Memory B cell (primary cell): Measurements from ENCODE around the gene HRG.
"Not testable (repeated sequence)": the region's sequence is repeated elsewhere in the genome, so short reads cannot be mapped to it uniquely, and the experiment has no call there.

Experiments
- ATAC-seq: fragments of 150-1000 bp; cut with Tn5 transposase; 2 replicates; pipeline ENCODE4 v1.10.0; 2021; ENCODE audit warnings: low read depth, mild to moderate bottlenecking, moderate library complexity
- DNase-seq, 2 donors: peaks; one replicate each; pipeline ENCODE4 v3.0.0; 2022; ENCODE audit warnings: low spot score in 2 of 2
- H3K27ac Mint-ChIP-seq: one replicate; pipeline ENCODE4 v1.8.0; 2022; ENCODE audit warnings: mild to moderate bottlenecking, moderate library complexity, mixed read lengths
- H3K27me3 Mint-ChIP-seq: one replicate; pipeline ENCODE4 v1.8.0; 2022; ENCODE audit warnings: mixed read lengths
- H3K36me3 Mint-ChIP-seq: one replicate; pipeline ENCODE4 v1.8.0; 2022; ENCODE audit warnings: mild to moderate bottlenecking, mixed read lengths
- H3K4me1 Mint-ChIP-seq: one replicate; pipeline ENCODE4 v1.8.0; 2022; ENCODE audit warnings: mixed read lengths
- H3K4me3 Mint-ChIP-seq: one replicate; pipeline ENCODE4 v1.8.0; 2022; ENCODE audit warnings: mild to moderate bottlenecking, moderate library complexity, mixed read lengths
- H3K9me3 Mint-ChIP-seq: one replicate; pipeline ENCODE4 v1.8.0; 2022; ENCODE audit warnings: mixed read lengths

HRG gene

GRCh38 chr3:186627852-186628414 is 37.9 kb upstream of the HRG start:
- Mint-ChIP-seq H3K27me3 (peaks cover 4% of the 10 kb centered on the region), H3K4me1 (no peaks in the 10 kb centered on the region), H3K36me3 (peaks cover 2% of the 10 kb centered on the region), H3K4me3 (no peak overlapping the region), H3K9me3 (no peaks in the 10 kb centered on the region), H3K27ac (no peak overlapping the region)
- no peak for DNase-seq
- ATAC-seq: no peak

GRCh38 chr3:186628756-186629155 is 37.1 kb upstream of the HRG start:
- Mint-ChIP-seq H3K9me3 (no peaks in the 10 kb centered on the region), H3K4me1 (no peaks in the 10 kb centered on the region), H3K4me3 (no peak overlapping the region), H3K36me3 (peaks cover 2% of the 10 kb centered on the region), H3K27me3 (peaks cover 4% of the 10 kb centered on the region), H3K27ac (no peak overlapping the region)
- ATAC-seq (no peak), DNase-seq (no peak)

- Mint-ChIP-seq H3K27ac (no peak overlapping the region), H3K27me3 (peaks cover 4% of the 10 kb centered on the region), H3K4me1 (no peaks in the 10 kb centered on the region), H3K4me3 (no peak overlapping the region), H3K36me3 (peaks cover 2% of the 10 kb centered on the region), H3K9me3 (no peaks in the 10 kb centered on the region)
- DNase-seq (no peak), ATAC-seq (no peak)
These were observed 34.7 kb upstream of the HRG start for GRCh38 chr3:186630950-186631641.

DNA sequence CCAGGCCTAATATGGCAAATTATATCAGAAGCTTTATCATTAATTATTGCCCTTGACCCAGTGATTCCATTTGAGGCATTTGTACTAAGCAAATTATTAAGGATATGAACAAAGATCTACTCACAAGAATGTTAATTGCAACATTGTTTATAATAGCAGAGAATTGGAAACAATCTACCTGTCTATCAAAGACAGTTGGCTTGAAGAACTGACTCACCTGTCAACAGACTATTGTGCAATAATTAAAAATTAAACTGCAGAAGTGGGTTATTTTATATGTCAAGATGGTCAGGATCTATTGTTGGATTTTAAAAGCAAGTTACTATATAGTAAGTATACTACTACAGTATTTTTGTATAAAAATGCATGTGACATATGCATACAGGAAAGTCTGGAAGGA is 32.3 kb upstream of the HRG start:
- DNase-seq (no peak), ATAC-seq (no peak)
- Mint-ChIP-seq H3K36me3 (peaks cover 2% of the 10 kb centered on the region), H3K27me3 (peaks cover 4% of the 10 kb centered on the region), H3K9me3 (no peaks in the 10 kb centered on the region), H3K4me1 (no peaks in the 10 kb centered on the region), H3K4me3 (no peak overlapping the region), H3K27ac (no peak overlapping the region)

DNA sequence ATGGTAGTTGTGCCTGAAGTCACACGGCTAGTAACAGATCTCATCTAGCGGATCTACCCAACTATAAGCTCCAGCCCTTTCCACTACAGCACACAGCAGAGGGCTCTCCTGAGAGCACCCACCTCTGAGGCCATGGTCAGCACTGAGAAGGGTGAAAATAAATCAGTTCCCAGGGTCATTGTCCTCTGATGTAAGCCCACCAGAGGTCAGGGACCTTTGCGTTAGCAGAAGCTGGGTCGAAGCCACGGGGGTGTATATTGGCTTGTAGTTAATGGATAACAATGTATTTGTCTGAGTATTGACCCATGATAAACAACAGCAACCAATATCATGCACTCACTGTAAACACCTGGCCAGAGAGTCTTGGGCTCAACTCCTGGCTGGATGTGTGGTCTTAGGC is 31.6 kb upstream of the HRG start:
- H3K27ac Mint-ChIP-seq, DNase-seq, H3K4me3 Mint-ChIP-seq, H3K27me3 Mint-ChIP-seq, H3K36me3 Mint-ChIP-seq, ATAC-seq, H3K4me1 Mint-ChIP-seq, H3K9me3 Mint-ChIP-seq: not testable (repeated sequence)

GRCh38 chr3:186635532-186635931 is 30.3 kb upstream of the HRG start:
- DNase-seq: no peak
- Mint-ChIP-seq H3K9me3 (no peaks in the 10 kb centered on the region), H3K36me3 (peaks cover 2% of the 10 kb centered on the region), H3K4me1 (no peaks in the 10 kb centered on the region), H3K27me3 (peaks cover 7% of the 10 kb centered on the region), H3K27ac (no peak overlapping the region), H3K4me3 (no peak overlapping the region)
- no peak for ATAC-seq

DNA sequence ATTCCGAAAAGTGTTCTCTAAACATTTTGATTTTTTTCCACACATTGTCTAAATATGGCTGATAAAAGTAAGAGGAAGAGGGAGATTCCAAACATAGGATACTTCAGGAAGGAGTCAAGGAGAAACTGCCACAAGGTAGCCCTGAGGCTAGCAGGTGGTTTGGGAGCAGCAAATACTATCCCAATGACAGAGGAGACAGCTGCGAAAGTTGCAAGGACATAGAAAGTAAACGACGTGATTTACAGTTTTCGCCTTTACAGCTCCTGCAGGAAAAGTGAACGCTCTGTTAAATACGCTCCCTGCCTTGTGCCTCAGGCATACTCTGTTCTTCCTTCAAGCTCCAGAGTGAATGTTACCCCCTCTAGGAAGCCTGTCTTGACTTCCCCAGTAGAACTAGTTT is 29.3 kb upstream of the HRG start:
- DNase-seq (no peak), ATAC-seq (no peak)
- no peaks in the 10 kb centered on the region for H3K4me1 Mint-ChIP-seq
- peaks cover 3% of the 10 kb centered on the region for H3K27me3 Mint-ChIP-seq
- no peaks in the 10 kb centered on the region for H3K9me3 Mint-ChIP-seq
- H3K36me3 Mint-ChIP-seq: no peaks in the 10 kb centered on the region
- no peak overlapping the region for H3K27ac Mint-ChIP-seq
- H3K4me3 Mint-ChIP-seq: no peak overlapping the region

DNA sequence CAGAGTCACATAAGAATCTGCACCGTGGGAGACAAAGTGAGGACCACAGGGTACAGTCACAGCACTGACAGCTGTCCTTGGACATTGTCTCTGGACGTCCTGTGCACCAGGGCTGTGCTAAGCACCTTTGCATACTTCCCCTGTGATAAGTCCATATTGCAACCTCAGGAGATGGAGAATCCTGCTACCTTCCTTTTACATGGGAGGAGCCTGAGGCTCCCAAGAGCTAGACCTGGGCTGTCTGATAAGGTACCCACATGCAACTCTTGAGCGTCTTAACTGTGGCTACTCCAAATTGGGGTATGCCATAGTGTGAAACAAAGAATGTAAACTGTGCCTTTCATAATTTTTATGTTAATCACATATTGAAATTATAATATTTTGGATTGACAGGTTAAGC is 28.1 kb upstream of the HRG start:
- ATAC-seq (no peak), DNase-seq (no peak)
- Mint-ChIP-seq H3K27ac (no peak overlapping the region), H3K9me3 (no peaks in the 10 kb centered on the region), H3K4me1 (peaks cover 4% of the 10 kb centered on the region), H3K4me3 (no peak overlapping the region), H3K36me3 (no peaks in the 10 kb centered on the region), H3K27me3 (peaks cover 3% of the 10 kb centered on the region)

DNA sequence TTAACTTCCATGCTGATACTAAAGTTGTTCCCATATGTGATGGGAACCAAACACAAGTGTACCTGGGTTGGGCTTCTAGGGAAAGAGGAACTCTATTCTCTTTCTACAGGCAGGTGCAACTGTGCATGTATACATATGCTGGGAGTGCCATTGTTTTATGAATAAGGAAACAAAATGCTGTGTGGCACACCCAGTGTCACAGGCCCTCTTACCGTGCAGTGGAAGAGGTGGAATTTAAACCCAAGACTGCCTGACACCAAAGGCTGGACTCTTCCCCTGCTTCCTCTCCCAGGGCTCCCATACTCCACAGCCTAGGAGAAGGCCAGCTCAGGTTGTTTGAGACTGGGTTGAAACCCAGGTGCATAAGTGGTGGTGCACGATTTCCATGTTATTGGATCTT is 27.6 kb upstream of the HRG start:
- no peak overlapping the region for H3K27ac Mint-ChIP-seq
- no peaks in the 10 kb centered on the region for H3K36me3 Mint-ChIP-seq
- no peak for ATAC-seq
- H3K4me1 Mint-ChIP-seq: peaks cover 6% of the 10 kb centered on the region
- no peak overlapping the region for H3K4me3 Mint-ChIP-seq
- H3K27me3 Mint-ChIP-seq: peaks cover 5% of the 10 kb centered on the region
- no peak for DNase-seq
- H3K9me3 Mint-ChIP-seq: no peaks in the 10 kb centered on the region

GRCh38 chr3:186639778-186640472 is 25.9 kb upstream of the HRG start, which contains the start of gene FETUB:
Gene FETUB, plus strand, starts transcription at chr3:186640399. Its CDS starts 62 bp downstream, at chr3:186640461.
- Mint-ChIP-seq H3K27me3 (peaks cover 5% of the 10 kb centered on the region), H3K4me1 (peaks cover 9% of the 10 kb centered on the region), H3K9me3 (no peaks in the 10 kb centered on the region), H3K36me3 (no peaks in the 10 kb centered on the region), H3K4me3 (no peak within 1 kb of the TSS), H3K27ac (no peak within 1 kb of the TSS)
- ATAC-seq (no peak), DNase-seq (no peak)

DNA sequence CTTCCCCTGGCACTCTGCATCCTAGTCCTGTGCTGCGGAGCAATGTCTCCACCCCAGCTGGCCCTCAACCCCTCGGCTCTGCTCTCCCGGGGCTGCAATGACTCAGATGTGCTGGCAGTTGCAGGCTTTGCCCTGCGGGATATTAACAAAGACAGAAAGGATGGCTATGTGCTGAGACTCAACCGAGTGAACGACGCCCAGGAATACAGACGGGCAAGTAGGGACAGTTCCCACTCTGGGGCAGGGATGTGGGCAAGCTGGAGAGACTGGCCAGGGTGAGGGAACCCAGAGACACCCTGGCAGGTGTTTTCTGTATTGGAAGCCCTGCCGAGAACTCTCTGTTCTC is 25.4 kb upstream of the HRG start:
- no peak overlapping the region for H3K27ac Mint-ChIP-seq

DNA sequence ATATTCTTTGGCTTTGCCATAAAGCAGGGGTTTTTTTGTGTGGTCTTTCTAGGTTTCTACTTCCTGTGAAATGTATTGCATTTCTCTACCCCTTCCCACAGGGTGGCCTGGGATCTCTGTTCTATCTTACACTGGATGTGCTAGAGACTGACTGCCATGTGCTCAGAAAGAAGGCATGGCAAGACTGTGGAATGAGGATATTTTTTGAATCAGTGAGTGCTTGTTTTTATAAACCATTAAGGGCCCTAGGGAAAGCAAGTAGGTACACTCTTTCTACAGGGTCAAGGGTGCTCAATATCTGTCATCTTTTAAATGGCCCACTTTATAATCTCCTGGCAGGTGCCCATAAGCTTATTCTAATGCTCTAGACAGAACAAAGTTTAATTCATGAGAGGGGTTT is 24.9 kb upstream of the HRG start:
- Mint-ChIP-seq H3K36me3 (no peaks in the 10 kb centered on the region), H3K4me3 (no peak overlapping the region), H3K27ac (no peak overlapping the region), H3K9me3 (no peaks in the 10 kb centered on the region), H3K27me3 (peaks cover 5% of the 10 kb centered on the region), H3K4me1 (peaks cover 9% of the 10 kb centered on the region)
- DNase-seq: no peak
- no peak for ATAC-seq

More for the DNA sequence above, 25.4 kb upstream of the HRG start:
- DNase-seq (no peak), ATAC-seq (no peak)
- H3K4me3 Mint-ChIP-seq: no peak overlapping the region
- peaks cover 5% of the 10 kb centered on the region for H3K27me3 Mint-ChIP-seq
- H3K9me3 Mint-ChIP-seq: no peaks in the 10 kb centered on the region
- no peaks in the 10 kb centered on the region for H3K36me3 Mint-ChIP-seq
- H3K4me1 Mint-ChIP-seq: peaks cover 9% of the 10 kb centered on the region

DNA sequence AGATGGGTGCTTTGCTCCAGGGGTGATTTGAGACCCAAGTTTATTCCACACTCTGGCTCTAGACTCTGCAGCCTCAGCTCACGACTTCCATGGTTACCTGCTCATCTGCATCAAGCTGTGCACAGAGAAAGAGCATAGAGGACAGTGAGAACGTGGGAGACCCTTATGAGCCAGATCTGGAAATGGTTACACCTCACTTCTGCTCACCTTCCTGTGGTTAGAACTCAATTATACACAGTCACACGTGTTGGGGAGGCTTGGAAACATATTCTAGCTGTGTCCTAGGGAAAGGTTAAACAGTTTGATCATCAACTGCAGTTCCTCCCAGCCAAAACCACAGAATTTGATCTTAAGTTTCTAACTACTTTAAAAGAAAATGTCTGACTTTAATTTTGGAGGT is 23.8 kb upstream of the HRG start:
- Mint-ChIP-seq H3K9me3 (no peaks in the 10 kb centered on the region), H3K36me3 (no peaks in the 10 kb centered on the region), H3K27me3 (peaks cover 5% of the 10 kb centered on the region), H3K4me3 (no peak overlapping the region), H3K4me1 (peaks cover 9% of the 10 kb centered on the region), H3K27ac (peak overlapping the region; percentile 12)
- ATAC-seq: no peak
- DNase-seq: no peak

DNA sequence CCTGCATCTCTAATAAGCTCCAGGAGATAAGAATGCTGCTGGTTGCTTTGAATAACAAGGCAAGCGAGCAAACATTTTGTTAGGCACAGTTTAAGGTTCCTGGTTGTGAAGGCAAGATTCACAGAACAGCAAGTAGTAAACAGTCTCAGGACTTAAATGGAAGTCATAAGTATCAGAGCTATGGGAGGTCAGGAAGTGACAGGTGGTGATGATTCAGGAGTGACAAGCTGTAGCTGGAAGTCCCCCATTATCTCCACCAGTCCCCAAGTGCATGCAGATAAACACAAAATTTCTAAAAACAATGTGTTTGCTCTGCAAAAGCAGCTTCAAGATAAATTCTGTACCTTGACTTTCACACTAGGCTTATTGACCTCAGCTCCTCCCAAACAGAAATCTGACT is 22.3 kb upstream of the HRG start:
- DNase-seq: no peak
- no peak overlapping the region for H3K27ac Mint-ChIP-seq
- H3K4me1 Mint-ChIP-seq: peaks cover 9% of the 10 kb centered on the region
- H3K9me3 Mint-ChIP-seq: no peaks in the 10 kb centered on the region
- H3K36me3 Mint-ChIP-seq: no peaks in the 10 kb centered on the region
- peaks cover 5% of the 10 kb centered on the region for H3K27me3 Mint-ChIP-seq
- ATAC-seq: peak; percentile 62
- H3K4me3 Mint-ChIP-seq: no peak overlapping the region

- H3K36me3 Mint-ChIP-seq: no peaks in the 10 kb centered on the region
- H3K9me3 Mint-ChIP-seq: no peaks in the 10 kb centered on the region
- DNase-seq (no peak), ATAC-seq (no peak)
- H3K27me3 Mint-ChIP-seq: peaks cover 5% of the 10 kb centered on the region
- H3K4me1 Mint-ChIP-seq: peaks cover 9% of the 10 kb centered on the region
- H3K27ac Mint-ChIP-seq: no peak overlapping the region
- H3K4me3 Mint-ChIP-seq: no peak overlapping the region
These were observed 21.1 kb upstream of the HRG start for GRCh38 chr3:186644683-186645082.
